ENCODE results near the gene VILL.
A peak's percentile ranks its signal among the peaks of the same experiment; 100 is the strongest.

The VILL gene

GRCh38 chr3:38002291-38002876, 11.8 kb downstream of the VILL start:
- DNase-seq = no peak

- DNase-seq = no peak
Measured at GRCh38 chr3:38002940-38003339, 12.4 kb downstream of the VILL start.

DNA sequence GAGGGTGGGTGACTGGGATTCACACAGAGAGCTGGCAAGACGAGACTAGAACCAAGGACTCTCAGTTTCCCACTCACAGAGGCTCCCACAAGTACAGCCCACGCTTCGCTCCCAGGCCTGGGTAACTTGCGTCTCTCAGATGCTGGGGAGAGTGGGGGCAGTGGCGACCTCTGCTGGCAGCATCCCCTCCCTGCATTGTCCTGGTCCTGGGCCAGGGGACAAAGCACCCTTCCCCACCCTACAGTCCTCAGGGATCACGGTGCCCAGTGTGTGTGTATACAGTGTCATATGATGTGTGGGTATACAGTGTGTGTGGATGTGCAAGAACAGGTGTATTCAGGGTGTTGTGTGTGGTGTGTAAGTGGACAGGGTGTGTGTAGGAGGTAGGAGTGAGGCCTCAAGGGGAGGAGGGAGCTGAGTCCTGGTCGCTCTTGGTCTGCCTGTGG, 12.8 kb downstream of the VILL start:
- DNase-seq = peak; percentile 62

GRCh38 chr3:38003817-38004414, 13.3 kb downstream of the VILL start:
- no peak for DNase-seq

DNA sequence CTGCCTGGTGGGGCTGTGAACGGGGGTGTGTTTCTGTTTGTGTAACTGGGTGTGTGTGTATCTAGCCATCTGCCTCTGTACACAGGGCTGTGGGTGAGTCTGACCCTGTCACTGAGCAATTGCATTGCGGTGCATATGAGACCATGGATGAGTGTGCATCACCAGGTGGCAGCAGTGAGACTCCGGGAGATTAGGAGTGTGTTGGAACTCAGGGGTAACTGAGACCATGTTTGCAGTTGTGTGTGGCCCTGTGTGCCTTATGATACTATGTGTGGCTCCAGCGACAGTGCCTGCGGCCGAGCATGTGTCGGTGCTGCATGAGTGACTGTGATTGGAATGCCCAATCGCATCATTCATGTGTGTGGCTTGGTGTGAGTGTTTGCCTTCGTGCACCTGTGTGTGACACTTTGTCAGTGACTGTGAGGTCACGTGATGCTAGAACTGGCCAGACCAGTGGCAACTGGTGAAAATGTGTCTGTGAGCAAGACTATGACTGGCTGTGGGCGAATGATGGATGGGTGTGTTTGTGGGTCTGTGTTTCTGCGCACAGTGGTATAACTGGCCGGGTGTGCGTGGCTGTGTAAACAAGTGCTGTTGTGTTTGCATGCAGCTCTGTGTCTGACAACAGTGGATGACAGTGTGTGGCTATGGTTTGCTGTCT, 14.0 kb downstream of the VILL start:
- DNase-seq = peak; percentile 85

- DNase-seq = no peak
Measured at GRCh38 chr3:38005076-38006020, 14.8 kb downstream of the VILL start.

DNA sequence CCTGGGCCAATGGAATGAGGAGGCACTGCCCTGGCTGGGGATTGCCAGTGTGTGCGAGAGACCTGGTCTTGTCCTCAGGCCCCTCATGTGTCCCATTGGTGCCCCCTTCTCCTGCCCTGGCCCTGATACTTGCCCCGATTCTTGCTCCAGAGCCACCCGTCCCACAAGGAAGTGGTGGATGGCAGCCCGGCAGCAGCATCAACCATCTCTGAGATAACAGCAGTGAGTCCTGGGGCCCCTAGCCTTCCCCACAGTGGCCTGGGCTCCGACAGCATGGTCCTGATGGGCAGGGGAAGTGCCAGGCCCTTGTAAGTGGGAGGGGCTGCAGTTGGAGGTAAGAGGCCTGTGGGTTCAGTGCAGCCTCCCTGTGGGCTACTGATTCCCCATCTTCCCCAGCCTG, 15.4 kb downstream of the VILL start:
- no peak for DNase-seq

GRCh38 chr3:38006445-38006995, 15.9 kb downstream of the VILL start:
- no peak for DNase-seq

DNA sequence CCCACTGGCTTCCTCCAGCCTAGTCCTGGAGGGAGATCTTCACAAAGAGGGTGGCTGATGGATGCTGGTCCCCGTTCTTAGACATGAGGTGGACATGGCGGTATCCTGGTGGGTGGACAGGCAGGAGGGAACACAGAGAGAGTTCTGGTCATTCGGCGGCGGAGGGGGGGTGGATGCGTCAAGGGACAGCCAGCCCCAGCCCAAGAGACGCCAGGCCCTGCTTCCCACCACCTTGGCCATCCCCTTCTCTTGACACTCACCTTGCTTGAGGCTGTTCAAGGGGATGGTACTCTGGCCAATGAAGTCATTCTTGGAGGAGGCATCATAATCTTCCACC, 17.1 kb downstream of the VILL start:
- DNase-seq = no peak

- DNase-seq = no peak
Measured at GRCh38 chr3:38008191-38008701, 17.7 kb downstream of the VILL start.

DNA sequence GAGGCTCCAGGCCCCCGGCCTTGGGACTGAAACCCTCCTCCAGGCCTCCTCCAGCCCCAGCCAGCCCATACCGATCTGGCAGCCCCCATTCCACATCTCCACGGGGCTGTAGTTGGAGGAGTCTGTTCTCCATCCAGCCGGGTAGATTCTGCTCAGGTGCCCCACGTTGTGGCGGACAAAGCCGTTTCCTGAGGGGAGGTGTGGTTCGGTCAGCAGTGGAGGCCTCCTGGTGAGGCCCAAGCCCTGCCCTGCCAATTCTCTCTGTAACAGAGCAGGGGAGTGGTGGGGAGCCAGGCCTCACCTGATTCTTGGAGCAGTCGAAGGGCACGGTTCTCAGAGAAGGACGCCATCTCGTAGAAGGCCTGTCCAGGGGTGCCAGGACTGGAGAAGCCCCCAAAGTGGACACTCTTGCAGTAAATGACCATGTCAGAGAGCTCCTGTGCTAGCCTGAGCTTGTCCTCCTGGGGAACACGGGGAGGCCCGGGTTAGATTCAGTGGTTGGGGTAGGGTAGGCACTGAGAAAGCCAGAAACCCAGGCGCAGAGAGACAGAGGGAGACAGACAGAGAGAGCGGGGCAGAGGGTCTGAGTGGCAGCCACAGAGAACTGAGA, 18.5 kb downstream of the VILL start:
- DNase-seq = no peak

DNA sequence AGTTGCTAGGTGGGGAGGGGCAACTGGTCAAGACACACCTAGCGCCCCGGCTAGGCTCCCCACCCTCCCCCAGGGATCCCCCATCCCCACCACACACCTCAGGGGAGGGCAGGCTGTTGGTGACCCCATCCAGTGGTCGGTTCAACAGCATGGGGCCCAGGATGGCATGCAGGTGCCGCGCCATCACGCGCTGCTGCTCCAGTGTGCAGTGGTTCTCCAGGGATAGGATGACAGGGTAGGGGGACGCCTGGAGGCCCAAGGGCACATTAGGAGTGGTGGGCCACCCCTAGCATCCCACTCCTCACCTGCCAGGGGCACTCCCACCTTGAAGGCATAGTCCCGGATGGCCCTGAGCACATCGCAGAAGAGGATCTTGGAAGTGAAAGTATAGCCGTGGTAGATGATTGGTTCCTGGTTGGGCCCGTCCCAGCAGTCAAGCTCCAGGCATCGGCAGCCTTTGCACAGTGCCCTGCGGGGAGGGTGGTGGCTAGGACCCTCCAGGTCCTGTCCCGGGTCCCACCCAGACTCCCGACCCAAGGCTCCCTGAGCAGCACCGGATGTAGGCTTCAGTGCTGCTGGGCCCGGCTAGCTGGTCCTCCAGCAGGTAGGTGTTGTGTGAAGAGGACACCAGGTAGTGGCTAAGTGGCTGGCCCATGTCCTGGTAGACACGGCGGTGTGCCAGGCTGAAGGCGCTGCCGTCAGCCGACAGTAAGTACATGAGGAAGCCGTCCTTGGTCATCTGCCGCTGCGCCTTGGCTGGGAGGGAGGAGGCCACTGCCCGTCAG, 19.4 kb downstream of the VILL start:
- no peak for DNase-seq

DNA sequence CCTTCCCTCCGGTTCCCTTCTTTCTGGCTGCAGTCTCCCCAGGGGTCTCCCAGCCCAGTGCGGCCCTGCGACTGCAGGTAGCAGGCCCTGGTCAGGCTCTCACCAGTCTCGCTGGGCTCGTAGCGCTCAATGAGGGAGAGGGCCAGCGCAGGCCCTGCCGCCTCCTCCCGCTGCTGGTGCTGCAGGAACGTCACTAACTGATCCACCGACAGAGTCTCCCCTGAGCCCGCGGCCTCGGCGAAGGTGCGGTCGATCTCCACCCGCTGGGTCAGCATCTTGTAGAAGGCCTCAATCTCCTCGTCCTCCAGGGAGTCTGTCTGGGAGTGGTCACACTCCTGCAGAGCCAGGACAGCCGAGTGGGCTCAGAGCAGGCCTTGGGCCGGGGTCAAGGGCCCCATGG, 20.5 kb downstream of the VILL start:
- no peak for DNase-seq

DNA sequence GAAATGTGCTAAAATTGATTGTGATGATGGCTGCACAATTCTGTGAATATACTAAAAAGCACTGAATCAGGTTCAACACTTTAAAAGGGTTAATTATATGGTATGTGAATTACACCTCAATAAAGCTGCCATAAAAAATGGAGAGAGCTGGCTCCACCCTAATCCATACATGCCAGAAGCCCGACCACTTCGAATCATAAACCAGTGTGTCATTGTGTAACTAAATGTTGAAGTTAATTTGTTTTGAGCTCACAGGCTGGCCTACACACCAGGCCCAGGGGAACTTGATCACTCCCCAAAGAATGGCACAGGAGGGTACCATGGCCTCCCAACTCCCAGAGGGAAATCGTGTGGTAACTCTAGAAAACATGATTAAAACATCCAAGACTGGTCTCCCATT, 24.9 kb downstream of the VILL start:
- DNase-seq = no peak

- no peak for DNase-seq
Measured at GRCh38 chr3:38015984-38016383, 25.4 kb downstream of the VILL start.

DNA sequence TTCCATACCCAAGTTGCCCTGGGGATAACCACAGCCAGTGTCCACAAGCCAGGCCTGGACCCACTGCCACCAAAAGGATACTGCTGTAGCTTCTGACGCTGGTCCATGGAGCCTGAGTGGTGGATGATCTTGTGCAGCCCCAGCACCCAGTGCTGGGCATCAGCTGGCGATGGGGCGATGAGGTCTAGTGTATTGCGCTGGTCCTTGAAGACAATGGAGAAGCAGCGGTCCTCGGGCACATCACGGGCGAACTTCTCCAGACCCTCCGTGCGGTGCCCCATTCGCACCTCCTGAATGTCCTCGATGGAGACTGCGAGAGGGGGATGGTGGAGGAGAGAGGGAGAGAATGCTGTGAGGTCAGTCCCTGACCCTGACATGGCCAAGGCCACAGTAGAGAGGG, 25.8 kb downstream of the VILL start:
- DNase-seq = no peak

- DNase-seq = no peak
Measured at GRCh38 chr3:38016847-38017444, 26.4 kb downstream of the VILL start.

GRCh38 chr3:38017445-38018295, 27.1 kb downstream of the VILL start:
- no peak for DNase-seq

GRCh38 chr3:38018296-38019266, 28.0 kb downstream of the VILL start:
- DNase-seq = no peak
